Activated naive CD8-positive, alpha-beta T cell treated with anti-CD3 and anti-CD28 coated beads, Interleukin-2, amount 10 ng/mL, durations not matched to agents 7 days and 5 days (primary cell): ENCODE data around the gene LYPD3. TPM values are rescaled to one million over a fixed set of nuclear protein-coding genes. Genes with fewer than 3 reads are reported as not detected.

Experiments used
- ATAC-seq: fragments of 150-1000 bp; cut with Tn5 transposase; one replicate; pipeline ENCODE4 v1.10.0; 2021; ENCODE audit warnings: low read depth, moderate library complexity
- POLR2A ChIA-PET: fragments of 350-600 bp; sonication (Branson Sonifier 250); formaldehyde crosslinking; loops from one replicate; lab custom pipeline; 2021; ENCODE audit warnings: antibody characterized with exemption; lab: Charles Lee
- DNase-seq: peaks from one replicate; pipeline ENCODE4 v3.0.0; 2021
- H3K27ac Mint-ChIP-seq: one replicate; pipeline ENCODE4 v1.8.0; 2022; ENCODE audit warnings: mild to moderate bottlenecking, mixed read lengths
- H3K27me3 Mint-ChIP-seq: one replicate; pipeline ENCODE4 v1.8.0; 2022; ENCODE audit warnings: mild to moderate bottlenecking, moderate library complexity, mixed read lengths
- H3K36me3 Mint-ChIP-seq: one replicate; pipeline ENCODE4 v1.8.0; 2021; ENCODE audit warnings: mild to moderate bottlenecking, mixed read lengths
- H3K4me1 Mint-ChIP-seq: one replicate; pipeline ENCODE4 v1.8.0; 2021; ENCODE audit warnings: mixed read lengths
- H3K4me3 Mint-ChIP-seq: one replicate; pipeline ENCODE4 v1.8.0; 2022; ENCODE audit warnings: mild to moderate bottlenecking, moderate library complexity, mixed read lengths
- H3K9me3 Mint-ChIP-seq: one replicate; pipeline ENCODE4 v1.8.0; 2021; ENCODE audit warnings: mixed read lengths
- total RNA-seq, 2 experiments: library from RNA; stranded (reverse); gene quantifications; one replicate each; pipeline ENCODE4 v1.2.3, GENCODE V29; 2021

Gene LYPD3
- total RNA-seq, 2 experiments from 2014 or later = 1.2 to 1.8 TPM

- DNase-seq (peak; percentile 83), ATAC-seq (peak; percentile 46)
- Mint-ChIP-seq H3K27me3 (no peaks in the 10 kb centered on the region), H3K36me3 (no peaks in the 10 kb centered on the region), H3K9me3 (no peaks in the 10 kb centered on the region), H3K27ac (peak overlapping the region; percentile 91), H3K4me1 (peaks cover 19% of the 10 kb centered on the region), H3K4me3 (peak overlapping the region; percentile 82)
- POLR2A ChIA-PET = interaction anchor here (0.9 to 3.9 kb wide), 10 partner anchors 16 to 290 kb away, joined by 3 to 26 read pairs (median 8); partner anchors contain the start of genes ETHE1, PHLDB3, SMG9 and ZNF575
Measured at GRCh38 chr19:43464134-43464775, 1.2 kb downstream of the LYPD3 start.

DNA sequence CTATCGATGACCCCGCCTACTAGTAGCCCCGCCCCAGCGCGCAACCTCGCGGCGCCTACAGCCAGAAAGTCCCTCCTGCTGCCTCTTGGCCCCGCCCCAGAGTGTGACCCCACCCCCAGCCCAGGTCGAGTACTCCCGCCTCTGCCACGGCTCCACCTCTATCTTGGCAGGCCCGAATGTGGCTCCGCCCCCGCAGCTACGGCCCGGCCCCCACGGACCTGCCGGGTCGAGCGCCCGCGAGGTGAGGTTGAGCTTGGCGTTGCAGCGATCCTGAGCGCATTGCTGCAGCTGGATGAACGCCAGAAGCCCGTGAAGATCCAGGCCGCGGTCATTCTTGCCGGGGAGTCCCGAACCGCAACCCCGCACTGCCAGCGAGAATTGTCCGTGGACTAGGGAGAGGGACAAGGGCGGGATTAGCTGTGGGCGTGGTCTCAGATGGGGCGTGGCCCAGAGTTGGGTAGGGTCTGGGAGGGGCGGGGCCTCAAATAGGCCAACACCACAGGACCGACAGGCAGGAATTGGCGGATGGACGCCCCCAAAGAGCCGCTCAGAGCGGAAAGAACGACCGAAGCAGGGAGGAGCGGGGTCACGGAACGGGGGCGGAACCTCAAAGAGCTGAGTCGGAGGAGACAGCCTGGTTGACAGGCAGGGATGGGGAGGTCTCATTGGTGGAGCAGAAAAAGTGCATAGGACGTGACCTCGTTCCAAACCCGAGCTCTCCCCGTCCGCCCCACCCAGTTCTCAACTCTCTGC lies 1.9 kb downstream of the LYPD3 start:
- DNase-seq (peak; percentile 98), ATAC-seq (peak; percentile 81)
- peak overlapping the region; percentile 91 for H3K27ac Mint-ChIP-seq
- no peaks in the 10 kb centered on the region for H3K9me3 Mint-ChIP-seq
- no peaks in the 10 kb centered on the region for H3K27me3 Mint-ChIP-seq
- POLR2A ChIA-PET = interaction anchor here (0.9 to 3.9 kb wide), 13 partner anchors 16 to 291 kb away, joined by 3 to 26 read pairs (median 7); partner anchors contain the start of genes ETHE1, PHLDB3, SMG9 and ZNF575
- H3K4me1 Mint-ChIP-seq = peaks cover 14% of the 10 kb centered on the region
- H3K4me3 Mint-ChIP-seq = peak overlapping the region; percentile 82
- no peaks in the 10 kb centered on the region for H3K36me3 Mint-ChIP-seq

GRCh38 chr19:43462785-43463380 lies 2.5 kb downstream of the LYPD3 start:
- POLR2A ChIA-PET = interaction anchor here (1.0 to 3.9 kb wide), 10 partner anchors 16 to 292 kb away, joined by 3 to 26 read pairs (median 7); partner anchors contain the start of genes ETHE1, PHLDB3, SMG9 and ZNF575
- H3K4me3 Mint-ChIP-seq = peak overlapping the region; percentile 82
- peak overlapping the region; percentile 91 for H3K27ac Mint-ChIP-seq
- H3K36me3 Mint-ChIP-seq = no peaks in the 10 kb centered on the region
- no peaks in the 10 kb centered on the region for H3K27me3 Mint-ChIP-seq
- DNase-seq (no peak), ATAC-seq (no peak)
- peaks cover 10% of the 10 kb centered on the region for H3K4me1 Mint-ChIP-seq
- no peaks in the 10 kb centered on the region for H3K9me3 Mint-ChIP-seq

DNA sequence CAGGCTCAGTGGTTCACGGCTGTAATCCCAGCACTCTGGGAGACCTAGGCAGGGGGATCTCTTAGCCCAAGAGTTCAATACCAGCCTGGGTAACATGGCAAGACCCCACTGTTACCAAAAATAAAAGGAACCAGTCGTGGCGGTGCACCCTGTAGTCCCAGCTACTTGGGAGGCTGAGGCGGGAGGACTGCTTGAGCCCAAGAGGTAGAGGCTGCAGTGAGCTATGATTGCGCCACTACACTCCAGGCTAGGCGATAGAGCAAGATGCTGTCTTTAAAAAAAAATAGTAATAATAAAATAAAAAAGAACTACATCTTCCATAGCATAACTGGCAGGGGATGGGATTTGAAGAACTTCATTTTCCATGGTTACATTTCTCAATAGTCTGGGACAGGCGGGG lies 3.0 kb downstream of the LYPD3 start:
- Mint-ChIP-seq H3K27ac (no peak overlapping the region), H3K9me3 (no peaks in the 10 kb centered on the region)
- POLR2A ChIA-PET = interaction anchor here (1.3 to 3.9 kb wide), 7 partner anchors 15 to 292 kb away, joined by 3 to 26 read pairs (median 7); partner anchors contain the start of genes ETHE1, PHLDB3, SMG9 and ZNF575

GRCh38 chr19:43461303-43461702 lies 4.1 kb downstream of the LYPD3 start:
- H3K9me3 Mint-ChIP-seq = no peaks in the 10 kb centered on the region
- no peak overlapping the region for H3K4me3 Mint-ChIP-seq
- H3K4me1 Mint-ChIP-seq = peaks cover 7% of the 10 kb centered on the region
- H3K27me3 Mint-ChIP-seq = no peaks in the 10 kb centered on the region
- DNase-seq (no peak), ATAC-seq (no peak)
- H3K27ac Mint-ChIP-seq = no peak overlapping the region
- no peaks in the 10 kb centered on the region for H3K36me3 Mint-ChIP-seq
- POLR2A ChIA-PET = interaction anchor here (0.6 to 1.7 kb wide), 4 partner anchors 13 to 961 kb away, joined by 3 to 5 read pairs (median 3); no protein-coding TSS in a partner anchor

More for the DNA sequence above, 3.0 kb downstream of the LYPD3 start:
- DNase-seq (no peak), ATAC-seq (no peak)
- Mint-ChIP-seq H3K36me3 (no peaks in the 10 kb centered on the region), H3K4me1 (peaks cover 9% of the 10 kb centered on the region), H3K4me3 (peak overlapping the region; percentile 3), H3K27me3 (no peaks in the 10 kb centered on the region)

- no peaks in the 10 kb centered on the region for H3K9me3 Mint-ChIP-seq
- peaks cover 3% of the 10 kb centered on the region for H3K4me1 Mint-ChIP-seq
- H3K4me3 Mint-ChIP-seq = no peak overlapping the region
- ATAC-seq (no peak), DNase-seq (no peak)
- POLR2A ChIA-PET = interaction anchor here (0.7 to 1.7 kb wide), 4 partner anchors 13 to 64 kb away, joined by 3 to 5 read pairs (median 4); partner anchors contain the start of gene PHLDB3
- H3K36me3 Mint-ChIP-seq = no peaks in the 10 kb centered on the region
- no peak overlapping the region for H3K27ac Mint-ChIP-seq
- H3K27me3 Mint-ChIP-seq = no peaks in the 10 kb centered on the region
Measured at GRCh38 chr19:43460362-43461016, 4.9 kb downstream of the LYPD3 start.

GRCh38 chr19:43457809-43458208 lies 7.6 kb downstream of the LYPD3 start:
- Mint-ChIP-seq H3K36me3 (no peaks in the 10 kb centered on the region), H3K27me3 (no peaks in the 10 kb centered on the region), H3K27ac (no peak overlapping the region), H3K4me1 (peaks cover 3% of the 10 kb centered on the region), H3K9me3 (no peaks in the 10 kb centered on the region), H3K4me3 (no peak overlapping the region)
- POLR2A ChIA-PET = no interaction called here
- DNase-seq = no peak
- ATAC-seq = no peak

- H3K4me3 Mint-ChIP-seq = no peak overlapping the region
- no peak overlapping the region for H3K27ac Mint-ChIP-seq
- DNase-seq (no peak), ATAC-seq (no peak)
- peaks cover 6% of the 10 kb centered on the region for H3K4me1 Mint-ChIP-seq
- H3K9me3 Mint-ChIP-seq = peaks cover 6% of the 10 kb centered on the region
- no peaks in the 10 kb centered on the region for H3K27me3 Mint-ChIP-seq
- no peaks in the 10 kb centered on the region for H3K36me3 Mint-ChIP-seq
- POLR2A ChIA-PET = interaction anchor here (0.5 kb wide), 1 partner anchor 22 kb away, joined by 3 read pairs; no protein-coding TSS in a partner anchor
Measured at GRCh38 chr19:43455321-43456113, 9.9 kb downstream of the LYPD3 start.

GRCh38 chr19:43454031-43454430 lies 11.4 kb downstream of the LYPD3 start:
- Mint-ChIP-seq H3K9me3 (peaks cover 6% of the 10 kb centered on the region), H3K4me3 (no peak overlapping the region), H3K4me1 (peaks cover 6% of the 10 kb centered on the region), H3K27me3 (no peaks in the 10 kb centered on the region), H3K27ac (no peak overlapping the region), H3K36me3 (no peaks in the 10 kb centered on the region)
- ATAC-seq (no peak), DNase-seq (no peak)
- POLR2A ChIA-PET = no interaction called here

- DNase-seq (no peak), ATAC-seq (no peak)
- Mint-ChIP-seq H3K36me3 (no peaks in the 10 kb centered on the region), H3K27me3 (no peaks in the 10 kb centered on the region), H3K9me3 (peaks cover 6% of the 10 kb centered on the region), H3K4me1 (peaks cover 6% of the 10 kb centered on the region), H3K27ac (no peak overlapping the region), H3K4me3 (no peak overlapping the region)
- POLR2A ChIA-PET = no interaction called here
Measured at GRCh38 chr19:43452582-43452981, 12.8 kb downstream of the LYPD3 start.

GRCh38 chr19:43450545-43450997 lies 14.8 kb downstream of the LYPD3 start:
- DNase-seq = no peak
- peaks cover 6% of the 10 kb centered on the region for H3K4me1 Mint-ChIP-seq
- H3K36me3 Mint-ChIP-seq = no peaks in the 10 kb centered on the region
- H3K27ac Mint-ChIP-seq = no peak overlapping the region
- no peak for ATAC-seq
- POLR2A ChIA-PET = interaction anchor here (0.5 to 0.7 kb wide), 2 partner anchors 12 to 64 kb away, joined by 3 read pairs; no protein-coding TSS in a partner anchor
- H3K9me3 Mint-ChIP-seq = peaks cover 6% of the 10 kb centered on the region
- H3K27me3 Mint-ChIP-seq = no peaks in the 10 kb centered on the region
- H3K4me3 Mint-ChIP-seq = no peak overlapping the region

- H3K4me3 Mint-ChIP-seq = no peak overlapping the region
- peaks cover 5% of the 10 kb centered on the region for H3K9me3 Mint-ChIP-seq
- POLR2A ChIA-PET = interaction anchor here (0.5 to 3.3 kb wide), 6 partner anchors 13 to 78 kb away, joined by 3 to 31 read pairs (median 6); partner anchors contain the start of gene PHLDB3
- DNase-seq (no peak), ATAC-seq (no peak)
- no peaks in the 10 kb centered on the region for H3K27me3 Mint-ChIP-seq
- peaks cover 14% of the 10 kb centered on the region for H3K4me1 Mint-ChIP-seq
- no peak overlapping the region for H3K27ac Mint-ChIP-seq
- H3K36me3 Mint-ChIP-seq = no peaks in the 10 kb centered on the region
Measured at GRCh38 chr19:43447655-43448054, 17.8 kb downstream of the LYPD3 start.
